Stomach (tissue), 9 donors: ENCODE data around the gene INF2. TPM values are rescaled to one million over a fixed set of nuclear protein-coding genes. Genes with fewer than 3 reads are reported as not detected.

Experiments
- DNase-seq, 2 donors: peaks; one replicate each; pipeline versions ENCODE4 v3.0.0 to v3.0.0-alpha.2; 2013 to 2019
- H3K27ac ChIP-seq, 5 donors: fragments of 200-600 bp in 4 of 5; sonication (generic) in 4 of 5; one replicate each; pipeline ENCODE4 v1.5.1; 2013 to 2019; ENCODE audit warnings: mild to moderate bottlenecking in 1 of 5, moderate library complexity in 1 of 5
- H3K27me3 ChIP-seq, 3 donors: fragments of 200-600 bp; sonication (generic); one replicate each; pipeline ENCODE4 v1.5.1; 2017 to 2019; ENCODE audit warnings: mixed run types in 1 of 3
- H3K36me3 ChIP-seq, 4 donors: fragments of 200-600 bp; sonication (generic); 1 replicate in 3 of 4; 2 replicates in 1 of 4; pipeline ENCODE4 v1.5.1; 2016 to 2019
- H3K4me1 ChIP-seq, 4 donors: fragments of 200-600 bp; sonication (generic); one replicate each; pipeline ENCODE4 v1.5.1; 2016 to 2019
- H3K4me3 ChIP-seq, 4 donors: fragments of 200-600 bp; sonication (generic) in 3 of 4; one replicate each; pipeline ENCODE4 v1.5.1; 2016 to 2019; ENCODE audit warnings: mild to moderate bottlenecking in 1 of 4
- H3K9me3 ChIP-seq, 4 donors: fragments of 200-600 bp; sonication (generic); one replicate each; pipeline ENCODE4 v1.5.1; 2016 to 2019
- EP300 ChIP-seq: sonication (generic); formaldehyde crosslinking; IDR thresholded peaks from one replicate; pipeline ENCODE4 v1.6.1; 2017; ENCODE audit warnings: antibody characterized with exemption
- POLR2A ChIP-seq, 4 donors: fragments of 450-650 bp; IDR thresholded peaks; one replicate each; pipeline ENCODE4 v1.6.1; 2016; ENCODE audit warnings: antibody characterized with exemption in 4 of 4, control low read depth in 2 of 4, mild to moderate bottlenecking in 1 of 4, moderate library complexity in 1 of 4
- POLR2AphosphoS5 ChIP-seq, 3 donors: sonication (generic); formaldehyde crosslinking; IDR thresholded peaks; one replicate each; pipeline ENCODE4 v1.6.1; 2016; ENCODE audit warnings: antibody characterized with exemption in 3 of 3
- WGBS, 5 donors: extraction: QIAGEN DNeasy Blood & Tissue Kit in 3 of 5; methylation state at CpG; one replicate each; pipeline versions ENCODE4 v1.1.5 to v1.1.7; 2013 to 2018; 5-methylcytosine and 5-hydroxymethylcytosine counted together
- intact Hi-C: fragments of 100-400 bp; cut with DNase I; formaldehyde crosslinking; loops from one replicate; pipeline ENCODE4 v1.15.1; 2023; ENCODE audit warnings: low total_unique reads
- polyA plus RNA-seq, 3 donors: library from polyadenylated mRNA; stranded (reverse); fragments of 200-250 nt; gene quantifications; one replicate each; pipeline ENCODE4 v1.2.3, GENCODE V29; 2013
- total RNA-seq, 5 donors: library from RNA; depleted of rRNA; stranded (reverse); fragments of >200 nt; gene quantifications; one replicate each; pipeline versions ENCODE4 v1.1.0 to v1.2.3, GENCODE V29; 2014 to 2016
- TF ChIP-seq, protein P1 (sequence below), 7 experiments: fragments of 450-650 bp in 4 of 7; fragments of 200-600 bp in 3 of 7; sonication (generic) in 3 of 7; IDR thresholded peaks; one replicate each; pipeline ENCODE4 v1.5.1; 2016 to 2019; ENCODE audit warnings: antibody characterized with exemption in 7 of 7, control low read depth in 2 of 7, mild to moderate bottlenecking in 1 of 7
- donor health status: healthy with polysubstance abuse.
- donor health status: Bipolar disorder and iron deficiency.
- donor health status: healthy.

Gene INF2
- total and polyA plus RNA-seq, 8 donors = 45.9 to 385 (median 146) TPM

DNA sequence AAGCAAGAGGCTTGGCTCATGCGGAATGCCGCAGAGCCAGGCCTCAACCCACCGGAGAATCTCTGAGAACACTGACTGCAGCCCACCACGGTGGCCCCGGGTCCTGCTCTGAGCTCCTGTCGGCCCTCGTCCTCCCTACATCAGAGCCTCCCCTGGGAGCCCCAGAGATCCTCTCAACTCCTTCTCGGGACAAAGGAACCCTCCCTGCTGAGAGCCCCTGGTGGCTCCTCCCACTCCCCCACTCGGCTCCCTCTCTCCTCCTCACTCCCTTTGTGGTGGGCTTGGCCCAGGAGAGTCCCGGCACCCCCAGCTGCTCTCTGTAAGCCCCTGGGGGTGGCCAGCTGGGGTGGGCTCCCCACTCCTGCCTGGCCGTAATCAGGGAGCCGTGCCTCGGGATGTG, 11.1 kb upstream of the INF2 start:
- no peak for TF ChIP-seq EP300
- no peak for TF ChIP-seq POLR2A (IDR thresholded peaks at IDR 0.05)
- TF ChIP-seq, protein P1, sequence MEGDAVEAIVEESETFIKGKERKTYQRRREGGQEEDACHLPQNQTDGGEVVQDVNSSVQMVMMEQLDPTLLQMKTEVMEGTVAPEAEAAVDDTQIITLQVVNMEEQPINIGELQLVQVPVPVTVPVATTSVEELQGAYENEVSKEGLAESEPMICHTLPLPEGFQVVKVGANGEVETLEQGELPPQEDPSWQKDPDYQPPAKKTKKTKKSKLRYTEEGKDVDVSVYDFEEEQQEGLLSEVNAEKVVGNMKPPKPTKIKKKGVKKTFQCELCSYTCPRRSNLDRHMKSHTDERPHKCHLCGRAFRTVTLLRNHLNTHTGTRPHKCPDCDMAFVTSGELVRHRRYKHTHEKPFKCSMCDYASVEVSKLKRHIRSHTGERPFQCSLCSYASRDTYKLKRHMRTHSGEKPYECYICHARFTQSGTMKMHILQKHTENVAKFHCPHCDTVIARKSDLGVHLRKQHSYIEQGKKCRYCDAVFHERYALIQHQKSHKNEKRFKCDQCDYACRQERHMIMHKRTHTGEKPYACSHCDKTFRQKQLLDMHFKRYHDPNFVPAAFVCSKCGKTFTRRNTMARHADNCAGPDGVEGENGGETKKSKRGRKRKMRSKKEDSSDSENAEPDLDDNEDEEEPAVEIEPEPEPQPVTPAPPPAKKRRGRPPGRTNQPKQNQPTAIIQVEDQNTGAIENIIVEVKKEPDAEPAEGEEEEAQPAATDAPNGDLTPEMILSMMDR (IDR thresholded peaks at IDR 0.05) = no peak
- no peak for TF ChIP-seq POLR2AphosphoS5 (IDR thresholded peaks at IDR 0.05)
- Histone ChIP-seq H3K27ac (peak overlapping the region; percentile 88 to 95 (median 92)), H3K4me3 (peak overlapping the region; percentile 51 to 57 (median 54)), H3K4me1 (peaks cover 60 to 65% (median 64%) of the 10 kb centered on the region in 4 donors), H3K9me3 (no peaks in the 10 kb centered on the region), H3K27me3 (no peaks in the 10 kb centered on the region), H3K36me3 (no peaks in the 10 kb centered on the region)
- WGBS, 5 donors = 24 to 48% (median 34%) methylated on average over 12 to 13 of the region's 13 CpGs
- intact Hi-C loops = no loop called here
- DNase-seq = peak in 1 of 2 donors; percentile 84

DNA sequence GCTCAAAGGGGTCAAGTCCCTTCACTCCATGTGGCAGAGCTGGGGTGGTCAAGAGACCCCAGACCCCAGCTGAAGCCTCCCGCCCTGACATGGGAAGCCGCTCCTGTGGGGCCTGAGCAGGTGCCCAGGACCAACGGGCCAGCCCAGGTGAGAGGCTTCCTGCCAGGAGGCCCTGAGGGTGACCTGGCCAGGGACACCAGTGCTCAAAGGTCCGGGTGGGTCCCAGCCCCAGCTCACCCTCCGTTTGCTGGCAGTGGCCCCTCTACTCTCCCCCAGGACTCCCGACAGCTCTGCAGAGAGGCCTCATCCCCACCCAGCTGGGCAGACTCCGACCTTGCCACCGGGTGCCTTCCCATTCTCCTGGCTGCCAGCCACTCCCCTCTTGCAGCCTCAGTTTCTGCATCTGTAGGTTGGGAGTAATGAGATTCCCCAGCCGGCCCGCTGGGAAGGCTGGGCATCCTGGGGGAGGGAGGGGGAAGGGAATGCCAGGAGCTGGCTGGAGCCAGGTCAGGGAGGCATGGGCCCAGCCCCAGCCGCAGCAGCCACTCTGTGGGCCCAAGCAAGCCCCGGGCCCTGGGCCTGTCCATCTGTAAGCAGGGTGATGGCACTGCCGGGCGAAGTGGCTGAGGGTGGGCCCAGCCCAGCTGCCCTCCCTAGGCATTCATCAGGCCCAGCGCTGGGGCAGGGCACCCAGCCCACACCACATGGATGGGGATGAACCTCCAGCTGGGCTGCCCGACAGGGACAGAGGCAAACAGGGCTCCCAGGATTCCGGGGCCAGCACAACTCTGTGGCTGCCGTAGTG, 10.3 kb upstream of the INF2 start:
- H3K36me3 ChIP-seq = no peaks in the 10 kb centered on the region
- H3K27ac ChIP-seq = peak overlapping the region; percentile 89 to 95 (median 93)
- TF ChIP-seq POLR2AphosphoS5 (IDR thresholded peaks at IDR 0.05) = no peak
- no peak for TF ChIP-seq POLR2A (IDR thresholded peaks at IDR 0.05)
- TF ChIP-seq, protein P1 (IDR thresholded peaks at IDR 0.05) = no peak
- TF ChIP-seq EP300 = no peak
- H3K27me3 ChIP-seq = no peaks in the 10 kb centered on the region
- no peaks in the 10 kb centered on the region for H3K9me3 ChIP-seq
- peak overlapping the region in 1 of 4 donors; percentile 53 for H3K4me3 ChIP-seq
- intact Hi-C loops = no loop called here
- H3K4me1 ChIP-seq = peaks cover 60 to 65% (median 64%) of the 10 kb centered on the region in 4 donors
- DNase-seq = peak in 1 of 2 donors; percentile 23
- 72 to 83% (median 81%) methylated on average over 7 to 18 of the region's 18 CpGs for WGBS, 5 donors

DNA sequence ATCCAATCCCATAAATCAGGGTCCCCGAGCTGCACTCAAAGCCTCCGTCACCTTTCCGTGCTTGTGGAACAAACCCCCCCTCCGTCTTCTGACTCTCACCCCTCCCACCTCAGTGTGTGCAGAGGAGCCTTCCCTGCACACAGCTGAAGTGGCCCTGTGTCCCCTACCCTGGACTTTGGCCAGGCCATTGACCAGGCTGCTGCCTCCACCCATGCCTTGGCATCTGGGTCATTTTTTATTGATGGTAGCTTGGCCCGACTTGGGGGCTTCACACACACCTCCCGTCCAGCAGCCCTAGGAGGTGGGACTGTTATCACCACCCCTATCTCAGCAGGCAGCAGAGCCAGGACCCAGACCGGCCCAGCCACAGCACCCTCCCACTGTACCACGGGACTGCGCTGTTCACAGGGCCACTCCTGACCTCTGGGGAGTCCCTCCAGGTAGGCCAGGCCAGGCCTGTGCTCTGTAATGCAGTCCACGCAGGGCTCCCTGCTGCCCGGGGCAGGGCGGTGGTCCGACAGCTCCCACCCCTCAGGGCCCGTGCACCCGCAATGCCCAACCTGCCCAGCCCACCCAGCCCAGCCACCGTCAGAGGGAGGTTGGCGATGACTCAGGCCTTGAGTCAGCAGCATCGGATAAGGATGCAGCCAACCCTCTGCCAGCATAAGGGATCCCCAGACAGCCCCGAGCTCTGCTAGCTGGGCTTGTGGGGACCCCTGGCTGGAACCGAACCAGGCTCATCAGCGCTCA, 9.2 kb upstream of the INF2 start:
- Histone ChIP-seq H3K36me3 (no peaks in the 10 kb centered on the region), H3K4me3 (no peak overlapping the region), H3K9me3 (no peaks in the 10 kb centered on the region), H3K4me1 (peaks cover 60 to 65% (median 64%) of the 10 kb centered on the region in 4 donors), H3K27me3 (no peaks in the 10 kb centered on the region), H3K27ac (peak overlapping the region; percentile 89 to 95 (median 93))
- intact Hi-C loops = no loop called here
- 31 to 66% (median 47%) methylated on average over 11 to 21 of the region's 21 CpGs for WGBS, 5 donors
- TF ChIP-seq, protein P1 (IDR thresholded peaks at IDR 0.05) = no peak
- TF ChIP-seq POLR2A (IDR thresholded peaks at IDR 0.05) (no peak), EP300 (no peak), POLR2AphosphoS5 (IDR thresholded peaks at IDR 0.05) (peak in 1 of 3 donors; percentile 10)
- DNase-seq = peak; percentile 77 to 89
